GM12801 (cell line): ENCODE data around the gene SERPINA1.

Experiments used
- TF ChIP-seq, protein P1 (sequence below): IDR thresholded peaks from one replicate; pipeline ENCODE4 v1.5.1; 2011; ENCODE audit warnings: control low read depth; ENCODE audit not compliant: insufficient read length; ENCODE audit errors: extremely low read depth

Gene SERPINA1

DNA sequence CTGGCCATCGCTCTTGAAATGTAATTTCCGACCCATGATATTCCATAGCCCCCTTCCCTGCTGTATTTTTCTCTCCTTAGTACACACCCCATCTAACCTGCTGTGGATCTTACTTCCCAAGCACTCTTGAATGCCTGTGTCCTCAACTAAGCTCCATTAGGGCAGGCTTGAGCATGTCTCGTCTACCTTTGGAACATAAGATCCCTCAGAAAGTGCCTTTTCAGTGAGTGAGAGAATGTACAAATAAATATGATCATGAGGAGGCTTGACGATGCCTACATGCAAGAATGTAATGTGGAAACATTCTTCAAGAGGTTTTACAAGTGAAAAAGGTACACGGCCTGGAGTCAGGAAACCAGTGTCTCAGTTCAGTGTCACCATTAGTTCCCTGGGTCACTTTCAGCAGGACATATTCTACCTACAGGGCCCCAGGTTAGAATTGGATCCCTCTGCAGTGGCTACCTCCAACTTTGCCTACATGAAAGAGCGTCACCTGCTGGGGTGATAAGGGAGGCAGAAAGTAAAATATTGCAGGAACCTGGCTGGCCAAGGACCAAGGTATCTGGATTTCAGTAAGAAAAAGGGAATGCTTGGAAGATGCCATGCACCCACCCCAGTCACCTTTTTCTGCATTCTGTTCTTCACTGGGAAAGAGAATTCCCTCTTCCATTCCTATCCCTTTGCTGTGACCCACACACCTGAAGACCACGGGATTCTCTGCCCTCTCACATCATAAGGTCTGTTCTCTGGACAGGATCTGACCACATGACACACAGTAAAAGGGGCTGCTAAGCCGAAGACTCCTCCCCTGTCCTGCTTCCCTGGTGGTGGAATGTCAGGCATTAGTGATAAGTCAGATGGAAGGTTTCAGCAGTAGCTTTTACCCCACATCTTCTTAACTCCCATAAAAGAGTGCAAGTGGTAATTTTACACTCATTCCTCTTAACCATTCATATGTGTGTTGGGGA, 24.6 kb upstream of the SERPINA1 start:
- TF ChIP-seq, protein P1, sequence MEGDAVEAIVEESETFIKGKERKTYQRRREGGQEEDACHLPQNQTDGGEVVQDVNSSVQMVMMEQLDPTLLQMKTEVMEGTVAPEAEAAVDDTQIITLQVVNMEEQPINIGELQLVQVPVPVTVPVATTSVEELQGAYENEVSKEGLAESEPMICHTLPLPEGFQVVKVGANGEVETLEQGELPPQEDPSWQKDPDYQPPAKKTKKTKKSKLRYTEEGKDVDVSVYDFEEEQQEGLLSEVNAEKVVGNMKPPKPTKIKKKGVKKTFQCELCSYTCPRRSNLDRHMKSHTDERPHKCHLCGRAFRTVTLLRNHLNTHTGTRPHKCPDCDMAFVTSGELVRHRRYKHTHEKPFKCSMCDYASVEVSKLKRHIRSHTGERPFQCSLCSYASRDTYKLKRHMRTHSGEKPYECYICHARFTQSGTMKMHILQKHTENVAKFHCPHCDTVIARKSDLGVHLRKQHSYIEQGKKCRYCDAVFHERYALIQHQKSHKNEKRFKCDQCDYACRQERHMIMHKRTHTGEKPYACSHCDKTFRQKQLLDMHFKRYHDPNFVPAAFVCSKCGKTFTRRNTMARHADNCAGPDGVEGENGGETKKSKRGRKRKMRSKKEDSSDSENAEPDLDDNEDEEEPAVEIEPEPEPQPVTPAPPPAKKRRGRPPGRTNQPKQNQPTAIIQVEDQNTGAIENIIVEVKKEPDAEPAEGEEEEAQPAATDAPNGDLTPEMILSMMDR, result no peak

DNA sequence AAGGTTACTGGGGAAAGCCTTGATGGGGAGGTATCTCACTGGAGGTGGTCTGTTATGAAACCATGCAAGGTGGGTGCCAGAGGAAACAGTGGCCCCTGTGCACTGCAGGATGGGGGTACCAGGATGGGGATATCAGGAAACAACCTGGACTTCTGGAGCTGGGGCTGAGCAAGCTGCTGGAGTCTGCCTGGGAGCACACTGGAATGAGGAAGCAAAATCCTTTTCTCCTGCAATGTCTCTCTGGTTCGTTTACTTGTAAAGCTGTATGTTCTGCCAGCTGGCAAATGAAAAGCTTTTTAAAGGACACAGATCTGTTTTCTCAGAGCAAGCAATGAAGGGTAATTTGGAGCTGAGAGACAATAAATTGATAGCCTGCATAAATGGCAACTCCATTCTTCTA, 23.2 kb upstream of the SERPINA1 start:
- TF ChIP-seq, protein P1, result no peak

DNA sequence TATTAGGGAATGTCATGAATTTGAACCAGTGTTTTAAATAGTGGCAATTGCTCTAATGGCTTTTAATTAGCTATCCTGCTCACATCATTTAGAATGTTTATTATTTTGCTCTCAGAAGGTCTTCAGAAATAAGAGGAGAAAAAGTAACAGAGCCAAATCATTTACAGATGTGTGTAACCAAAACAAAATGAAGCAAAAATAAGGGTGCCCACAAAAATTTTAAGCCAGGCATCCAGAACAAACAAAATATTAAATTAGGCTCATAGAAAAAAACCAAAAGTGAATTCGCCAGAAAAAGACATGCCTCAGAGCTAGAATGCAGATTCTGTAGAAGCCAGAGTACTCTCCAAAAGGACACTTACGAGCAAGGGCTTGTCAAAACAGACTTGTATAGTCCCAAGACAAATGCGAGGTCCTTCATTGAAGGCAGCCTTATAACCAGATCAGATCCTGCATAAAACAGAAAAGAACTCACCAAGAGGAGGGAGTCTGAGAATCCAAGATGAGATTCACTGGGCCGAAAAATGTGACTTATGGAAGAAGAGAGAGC, 20.2 kb upstream of the SERPINA1 start:
- TF ChIP-seq, protein P1, result no peak

DNA sequence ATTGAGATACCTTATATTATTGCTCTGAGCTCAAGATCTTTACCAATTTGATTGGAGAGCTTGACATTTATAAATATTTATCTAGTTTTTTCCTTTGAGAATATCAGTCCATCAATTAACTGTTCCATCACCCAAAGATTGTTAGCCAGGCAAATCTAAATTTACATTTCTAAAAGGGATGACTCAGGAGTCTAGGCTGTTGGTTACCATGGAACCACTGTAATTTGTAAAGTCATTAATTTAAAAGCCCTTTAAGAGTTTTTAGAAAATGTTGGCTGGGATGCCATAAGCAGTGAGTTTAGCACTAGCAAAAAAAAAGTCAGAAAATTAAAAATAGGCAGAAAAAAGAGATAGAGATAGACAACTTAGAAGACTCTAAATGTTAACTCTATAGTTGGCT, 19.5 kb upstream of the SERPINA1 start:
- TF ChIP-seq, protein P1, result no peak

DNA sequence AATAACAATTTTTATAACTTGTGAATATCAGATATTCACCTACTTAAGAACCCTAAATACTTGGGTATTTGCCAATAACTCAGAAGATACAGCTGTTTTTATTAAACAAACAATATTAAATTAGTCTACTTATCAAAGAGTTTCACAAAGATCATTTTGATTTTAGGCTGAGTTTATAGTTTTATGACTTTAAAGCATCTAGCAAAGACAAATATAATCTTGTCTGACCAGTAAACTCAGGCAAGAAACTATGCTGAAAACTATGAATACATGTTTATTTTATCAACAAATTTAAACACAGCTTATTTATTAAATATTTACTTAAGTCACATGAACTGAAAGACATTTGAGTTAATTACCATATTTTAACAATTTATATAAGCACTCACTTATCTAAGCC, 18.5 kb upstream of the SERPINA1 start:
- TF ChIP-seq, protein P1, result no peak

DNA sequence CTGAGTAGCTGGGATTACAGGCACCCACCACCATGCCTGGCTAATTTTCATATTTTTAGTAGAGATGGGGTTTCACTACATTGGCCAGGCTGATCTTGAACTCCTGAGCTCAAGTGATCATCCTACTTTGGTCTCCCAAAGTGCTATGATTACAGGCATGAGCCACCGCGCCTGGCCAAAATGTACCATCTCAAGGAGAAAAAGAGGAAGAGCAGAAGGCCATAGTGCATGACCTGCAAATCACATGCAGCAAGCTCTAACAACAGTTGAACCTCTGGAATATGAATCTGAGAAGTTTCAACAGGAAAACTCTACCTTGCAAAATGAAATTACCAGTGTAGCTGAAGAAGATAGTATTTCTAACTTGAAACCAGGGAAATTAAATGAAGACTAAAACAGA, 17.1 kb upstream of the SERPINA1 start:
- TF ChIP-seq, protein P1, result no peak

DNA sequence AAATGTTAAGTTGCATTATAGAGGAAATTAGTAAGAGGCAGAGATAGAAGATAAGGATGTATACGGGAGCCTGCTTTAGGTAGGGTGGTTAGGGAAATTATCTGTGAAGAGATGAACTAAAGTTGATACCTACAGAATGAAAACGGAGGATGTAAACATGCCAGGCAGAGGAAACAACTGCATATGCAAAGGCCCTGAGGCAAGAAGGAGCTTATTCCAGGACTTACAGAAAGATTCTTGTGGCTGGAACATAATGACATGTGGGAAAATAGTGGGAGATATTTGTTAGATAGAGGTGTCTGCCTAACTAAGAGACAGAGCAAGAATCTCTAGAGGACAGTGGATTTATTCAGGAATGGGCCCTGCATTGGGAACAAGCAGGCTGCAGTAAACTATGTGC, 16.2 kb upstream of the SERPINA1 start:
- TF ChIP-seq, protein P1, result no peak
